GM18873 (cell line): ENCODE results near the gene ZMPSTE24.

Experiments used
- ATAC-seq: cut with Tn5 transposase; IDR thresholded peaks from one replicate; pipeline ENCODE4 v1.9.1; 2021; ENCODE audit warnings: mild to moderate bottlenecking, moderate library complexity, moderate number of reproducible peaks; ENCODE audit not compliant: unreplicated experiment, low FRiP score

ZMPSTE24 gene

GRCh38 chr1:40302475-40302874 lies 44.4 kb downstream of the ZMPSTE24 start:
- ATAC-seq: no peak

DNA sequence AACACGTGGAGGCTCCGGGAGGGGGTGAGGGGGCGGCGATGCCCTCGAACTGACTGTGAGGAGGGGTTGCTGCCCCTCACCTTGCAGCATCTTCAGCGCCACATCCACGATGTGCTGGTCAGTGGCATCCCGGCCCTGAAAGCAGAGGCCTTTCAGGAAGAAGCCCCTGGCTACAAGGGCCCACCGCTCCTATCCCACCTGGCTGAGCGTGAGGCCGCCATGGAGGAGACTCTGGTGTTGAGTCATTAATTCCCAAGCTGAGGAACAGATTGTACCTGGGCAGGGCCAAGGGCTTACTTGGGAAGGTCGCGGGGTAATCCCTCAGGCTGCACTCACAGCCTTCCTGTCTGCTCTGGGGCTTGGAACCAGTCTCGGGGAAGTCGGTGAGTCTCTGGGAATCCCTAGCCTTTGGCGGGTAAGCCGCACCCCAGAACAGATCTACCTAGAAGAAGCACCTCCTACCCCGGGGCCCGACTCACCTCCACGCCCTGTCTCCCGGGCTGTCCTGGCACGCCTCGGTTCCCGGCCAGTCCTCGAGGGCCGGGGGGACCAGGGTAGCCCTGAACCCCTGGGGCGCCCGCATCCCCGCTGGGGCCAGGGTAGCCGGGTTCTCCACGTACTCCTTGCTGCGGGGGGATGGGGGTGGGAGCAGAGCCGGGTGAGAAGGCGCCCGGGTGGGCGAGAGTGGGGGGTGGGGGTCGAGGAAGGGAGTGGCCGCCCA lies 45.2 kb downstream of the ZMPSTE24 start:
- no peak for ATAC-seq

DNA sequence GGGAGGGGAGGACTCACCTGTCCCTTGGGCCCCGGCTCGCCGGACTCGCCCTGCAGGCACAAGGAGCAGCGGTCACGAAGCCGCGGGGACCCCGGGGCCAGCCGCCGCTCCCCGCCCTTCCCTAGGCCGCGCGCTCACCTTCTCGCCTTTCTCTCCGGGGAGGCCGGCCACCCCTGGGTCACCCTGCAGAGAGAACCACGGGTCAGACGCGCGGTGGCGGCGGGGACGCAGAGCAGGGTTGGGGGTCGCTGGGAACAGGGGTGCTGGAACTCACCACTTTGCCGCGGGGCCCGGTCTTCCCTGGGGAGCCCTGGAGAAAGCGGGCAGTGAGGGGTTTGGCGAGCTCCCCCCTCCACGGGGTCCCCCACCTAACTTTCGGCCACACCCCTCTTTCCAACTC lies 45.8 kb downstream of the ZMPSTE24 start:
- no peak for ATAC-seq

DNA sequence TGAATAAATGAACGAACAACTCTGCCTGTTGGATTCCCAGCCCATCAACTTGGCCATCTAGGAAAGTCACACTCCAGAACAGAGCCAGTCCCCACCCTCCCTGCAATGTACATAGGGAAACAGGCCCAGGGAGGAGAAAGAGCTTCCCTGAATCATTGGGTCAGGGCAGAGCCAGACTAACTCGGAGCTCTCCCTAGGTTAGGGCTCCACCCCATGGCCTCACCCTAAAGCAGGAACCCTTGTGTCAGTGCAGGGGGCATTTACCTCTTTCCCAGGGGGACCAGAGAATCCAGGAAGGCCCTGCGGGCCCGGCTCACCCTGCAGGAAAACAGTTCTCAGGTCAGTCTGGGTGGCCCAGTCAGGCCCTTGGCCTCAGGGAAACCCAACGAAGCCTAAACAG lies 47.4 kb downstream of the ZMPSTE24 start:
- no peak for ATAC-seq

- ATAC-seq: no peak
These were observed 47.8 kb downstream of the ZMPSTE24 start for GRCh38 chr1:40305871-40306270.

GRCh38 chr1:40306296-40306695 lies 48.3 kb downstream of the ZMPSTE24 start:
- no peak for ATAC-seq

DNA sequence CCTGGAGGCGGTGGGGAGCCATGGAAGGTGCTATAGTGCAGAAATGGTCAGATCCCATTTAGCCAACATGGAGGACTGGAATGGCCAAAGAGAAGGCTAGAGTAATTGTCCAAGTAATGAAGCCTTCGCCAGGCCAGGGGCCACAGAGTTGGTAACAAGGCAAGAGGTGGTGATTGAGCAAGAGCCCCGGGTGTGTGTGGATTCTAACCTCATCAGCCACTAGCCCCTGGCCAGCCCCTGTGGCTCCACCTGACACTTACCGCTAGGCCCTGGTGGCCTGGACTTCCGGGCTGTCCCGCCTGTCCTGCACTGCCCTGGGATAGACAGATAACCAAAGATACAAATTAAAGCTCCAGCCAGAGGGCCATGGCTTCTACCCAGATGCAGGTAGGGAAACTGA lies 49.1 kb downstream of the ZMPSTE24 start:
- no peak for ATAC-seq

DNA sequence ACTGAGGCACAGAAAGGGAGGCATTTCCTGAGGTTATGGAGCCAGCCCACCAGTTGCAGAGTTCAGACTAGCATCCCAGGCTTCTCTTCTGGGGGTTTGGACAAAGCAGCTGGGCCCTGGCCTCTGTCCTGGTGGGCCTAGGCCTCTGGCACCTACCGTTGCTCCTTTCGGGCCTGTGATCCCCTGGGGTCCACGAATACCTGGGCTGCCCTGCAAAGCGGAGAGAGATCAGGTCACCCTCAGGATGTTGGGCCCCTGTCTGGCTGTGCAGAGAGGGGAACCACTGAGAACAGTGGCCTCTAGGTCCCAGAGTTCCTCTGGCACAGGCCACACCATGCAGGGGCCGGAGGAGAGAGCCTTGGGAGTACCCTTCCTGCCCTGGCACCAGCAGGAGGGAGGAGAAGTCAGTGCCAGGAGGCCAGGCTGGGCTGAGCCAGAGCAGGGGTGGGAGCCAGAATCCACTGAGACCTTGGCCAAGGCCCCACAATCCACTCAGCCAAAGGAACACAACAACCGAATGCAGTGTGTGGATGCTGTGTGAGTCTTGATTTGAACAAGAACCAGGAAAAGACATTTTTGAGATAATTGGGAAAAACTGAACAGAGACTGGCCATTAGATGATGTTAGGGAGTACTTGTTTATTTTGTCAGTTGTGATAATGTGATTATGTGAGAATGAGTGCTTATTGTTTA lies 50.1 kb downstream of the ZMPSTE24 start:
- no peak for ATAC-seq

DNA sequence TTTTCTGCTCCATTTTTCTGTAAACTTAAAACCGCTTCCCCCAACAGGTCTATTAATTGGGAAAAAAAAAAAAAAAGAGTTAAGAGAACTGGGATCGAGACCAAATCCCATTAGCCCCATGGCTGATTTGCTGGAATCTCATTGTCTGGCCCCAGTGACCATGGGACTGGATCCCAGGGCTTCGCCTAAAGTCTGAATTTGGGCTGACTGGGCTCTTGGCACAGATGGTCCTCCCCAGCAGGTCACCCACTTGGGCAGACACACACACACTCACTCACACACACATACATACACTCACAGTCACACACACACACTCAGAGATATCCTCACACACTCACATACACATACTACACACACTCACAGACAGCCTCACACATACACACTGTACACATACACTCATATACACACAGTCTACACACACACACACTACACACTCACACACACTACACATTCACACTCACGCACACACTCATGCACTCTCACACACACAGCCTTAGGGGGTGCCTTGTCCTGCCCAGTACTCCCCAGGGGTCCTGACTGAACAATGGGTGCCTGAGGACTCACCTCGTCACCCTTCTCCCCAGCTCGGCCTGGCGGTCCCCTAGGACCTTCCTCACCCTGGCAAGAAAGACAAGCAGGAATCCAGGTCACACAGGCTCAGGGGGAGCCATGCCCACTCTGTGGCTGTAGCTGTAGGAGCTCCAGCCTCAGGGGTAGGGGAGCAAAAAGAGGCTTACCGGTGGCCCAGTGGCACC lies 51.5 kb downstream of the ZMPSTE24 start:
- ATAC-seq: no peak

DNA sequence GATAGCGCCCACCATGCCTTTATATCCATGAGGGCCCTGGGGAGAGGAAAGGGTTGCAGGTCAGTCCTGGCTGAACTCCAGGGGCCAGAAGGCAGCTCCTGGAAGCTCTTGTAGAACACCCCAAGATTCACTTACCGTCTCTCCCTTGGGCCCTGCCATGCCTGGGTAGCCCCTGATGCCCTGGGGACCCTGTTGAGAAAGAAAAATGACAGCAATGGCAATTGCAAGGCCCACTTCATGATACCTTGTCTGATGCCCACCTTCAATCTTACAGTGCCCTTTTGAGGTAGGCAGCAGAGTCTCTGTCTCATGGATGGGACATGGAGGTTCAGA lies 52.1 kb downstream of the ZMPSTE24 start:
- ATAC-seq: no peak

DNA sequence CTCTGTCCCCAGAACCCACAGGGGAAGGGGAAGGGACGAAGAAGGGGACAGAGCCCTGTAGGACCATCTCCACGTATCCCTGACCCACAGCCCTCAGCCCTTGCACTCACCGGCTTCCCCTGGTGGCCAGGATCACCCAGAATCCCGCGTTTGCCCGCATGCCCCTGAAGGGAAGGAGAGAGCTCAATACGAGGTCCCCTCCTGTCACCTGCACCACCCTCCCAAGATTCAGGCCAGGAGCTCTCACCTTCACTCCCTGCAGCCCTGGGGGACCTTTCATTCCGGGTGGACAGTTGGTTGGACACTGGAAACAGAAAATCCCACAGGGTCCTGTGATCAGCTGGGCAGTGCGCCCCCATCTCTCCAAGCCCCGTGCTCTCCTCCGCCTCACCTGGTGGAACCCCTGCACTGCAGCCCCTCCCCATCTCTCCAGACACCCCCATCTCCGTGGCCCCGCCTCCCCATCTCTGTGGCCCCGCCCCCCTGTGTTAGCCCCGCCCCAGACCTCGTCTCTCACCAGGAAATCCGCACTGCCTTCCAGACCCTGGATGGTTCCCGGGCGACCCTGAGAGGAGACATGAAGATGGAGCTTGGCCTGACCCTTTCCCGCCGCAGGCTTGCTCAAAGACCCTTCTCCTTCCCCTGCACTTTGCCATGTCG lies 53.1 kb downstream of the ZMPSTE24 start:
- no peak for ATAC-seq

- ATAC-seq: no peak
These were observed 53.7 kb downstream of the ZMPSTE24 start for GRCh38 chr1:40311692-40312091.

GRCh38 chr1:40312238-40313205 lies 54.5 kb downstream of the ZMPSTE24 start:
- ATAC-seq: no peak

DNA sequence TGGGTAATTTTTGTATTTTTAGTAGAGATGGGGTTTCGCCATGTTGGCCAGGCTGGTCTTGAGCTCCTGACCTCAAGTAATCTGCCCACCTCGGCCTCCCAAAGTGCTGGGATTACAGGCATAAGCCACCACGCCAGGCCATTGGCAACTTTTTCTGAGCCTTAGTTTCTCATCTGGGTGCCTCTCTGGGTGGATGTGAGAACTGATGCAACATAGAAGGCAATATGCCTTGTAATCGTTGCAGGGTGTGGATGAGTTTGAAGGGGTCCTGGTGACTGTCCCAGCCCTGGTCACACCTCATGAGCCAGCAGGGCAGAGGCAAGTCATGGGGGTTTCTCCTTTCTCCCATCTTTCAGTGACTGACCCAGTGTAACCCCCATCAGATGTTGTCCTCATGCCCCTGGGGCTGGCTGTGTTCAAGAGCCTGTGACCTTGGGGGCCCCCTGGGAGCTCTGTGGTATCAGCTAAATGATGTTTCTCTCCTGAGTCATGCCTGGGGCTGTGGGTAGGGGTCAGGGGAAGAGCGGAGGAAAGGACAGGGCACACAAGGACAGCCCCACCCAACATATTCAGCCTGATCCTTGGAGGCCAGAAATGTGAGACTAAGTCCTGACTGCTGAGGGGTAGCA lies 55.4 kb downstream of the ZMPSTE24 start:
- ATAC-seq: no peak

DNA sequence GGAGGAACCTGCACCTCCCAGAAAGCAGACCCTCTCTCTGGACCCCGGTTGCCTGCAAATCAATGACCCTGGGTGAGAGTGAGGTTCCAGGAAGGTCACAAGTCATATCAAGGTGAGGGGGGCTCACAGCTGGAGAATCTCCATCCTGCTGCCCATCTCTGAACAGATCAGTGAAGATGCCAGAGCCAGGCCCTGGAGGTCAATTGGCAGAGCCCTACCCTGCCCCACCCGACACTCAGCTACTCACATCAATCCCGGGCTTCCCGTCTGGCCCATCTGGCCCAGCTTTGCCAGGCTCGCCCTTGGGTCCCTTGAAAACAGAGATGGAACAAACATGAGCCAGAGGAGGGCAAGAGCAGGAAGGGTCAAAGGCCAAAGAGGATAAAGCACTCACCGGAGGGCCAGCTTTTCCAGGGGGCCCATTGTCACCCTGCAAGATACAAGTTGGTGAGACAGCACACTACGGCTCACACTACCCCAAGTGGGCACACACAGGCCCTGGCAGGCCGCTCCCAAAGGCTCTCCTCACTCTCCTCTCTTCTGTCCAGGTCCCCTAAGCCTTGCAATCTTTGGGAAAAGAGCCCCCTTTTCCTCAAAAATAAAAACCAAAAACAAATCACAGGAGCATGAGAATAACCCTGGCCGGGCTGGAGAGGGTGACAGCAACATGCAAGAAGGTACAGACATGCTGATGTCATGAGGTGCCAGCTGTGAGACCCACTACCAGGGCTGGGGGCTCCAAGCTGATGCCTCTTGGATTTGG lies 56.1 kb downstream of the ZMPSTE24 start:
- ATAC-seq: no peak

DNA sequence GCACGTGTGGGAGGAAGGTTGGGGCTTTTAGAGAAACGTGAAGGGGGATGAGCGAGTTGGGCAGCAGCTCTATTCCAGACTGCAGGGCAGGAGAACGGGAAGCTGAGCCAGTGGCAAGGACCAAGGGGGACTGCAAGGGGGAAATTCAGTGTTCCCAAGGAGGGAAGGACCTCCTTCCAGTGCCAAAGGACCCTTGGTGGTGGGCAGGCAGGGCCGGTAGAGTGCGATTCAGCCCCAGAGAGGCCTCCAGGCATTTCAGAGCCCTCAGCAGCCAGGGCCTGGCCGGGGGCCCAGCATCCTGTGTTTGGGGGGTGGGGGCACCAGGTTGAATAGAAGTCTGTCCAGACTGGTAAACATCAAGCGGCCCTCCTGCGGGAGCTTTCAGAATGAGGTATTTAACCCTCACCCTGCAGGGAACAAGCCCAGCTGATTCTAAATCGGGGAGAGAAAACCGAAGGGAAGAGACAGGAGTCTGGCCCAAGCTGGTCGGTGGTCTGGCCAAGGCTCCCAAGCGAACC lies 56.7 kb downstream of the ZMPSTE24 start:
- no peak for ATAC-seq

- ATAC-seq: no peak
These were observed 57.3 kb downstream of the ZMPSTE24 start for GRCh38 chr1:40315239-40315794.
